ENCODE results near the gene TXLNA.

The TXLNA gene

DNA sequence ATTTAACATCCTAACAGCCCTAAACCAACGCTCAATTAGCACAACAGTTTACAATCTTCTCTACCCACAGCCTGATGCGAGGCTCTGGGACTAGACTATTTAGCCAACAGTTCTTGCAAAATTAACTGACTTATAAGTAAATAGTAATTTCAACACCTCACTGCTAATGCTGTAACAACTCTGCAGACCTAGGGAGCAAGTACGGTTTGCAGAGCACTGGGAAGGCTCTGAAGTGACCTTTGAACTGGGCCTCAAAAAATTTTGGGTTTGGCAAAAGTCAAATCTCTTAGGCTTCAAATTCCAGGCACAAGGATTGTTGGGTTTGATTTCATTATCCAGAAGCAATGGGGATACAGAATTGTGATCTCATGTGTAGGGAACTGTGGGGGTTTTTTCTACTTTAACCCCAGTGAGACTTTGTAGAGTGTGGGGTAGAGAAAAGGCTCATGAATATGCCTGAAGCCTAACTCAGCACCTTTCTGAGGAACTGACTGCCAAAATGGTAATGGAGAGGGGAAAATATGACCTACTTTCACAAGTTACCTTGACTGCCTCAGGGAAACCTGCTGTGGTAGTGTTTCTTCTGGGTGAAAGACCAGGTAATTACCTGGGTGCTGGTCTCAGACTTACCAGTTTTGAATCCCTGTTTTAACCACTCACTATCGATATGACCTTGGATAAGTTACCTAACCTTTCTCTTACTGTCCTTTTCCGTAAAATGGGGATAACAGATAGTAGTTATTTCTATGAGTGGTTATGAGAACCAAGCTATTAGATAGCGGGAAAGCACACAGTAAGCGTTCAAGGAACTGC, 889 bp upstream of the TXLNA start:
- H3K27me3 ChIP-seq (ENCODE audit: insufficient read depth, low read length), result no peaks in the 10 kb centered on the region

DNA sequence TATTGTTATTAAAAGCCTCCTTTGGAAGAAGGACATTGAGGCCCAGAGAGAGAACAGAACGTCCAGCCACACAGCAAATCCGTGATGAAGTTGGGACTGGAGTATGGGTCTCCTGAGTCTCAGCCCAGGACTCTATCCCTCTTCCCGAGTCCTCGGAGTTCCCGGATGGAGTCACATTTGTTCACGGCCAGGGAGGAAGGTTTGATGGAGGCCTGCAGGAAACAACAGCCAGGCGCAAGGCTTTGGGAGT, 357 bp upstream of the TXLNA start:
- no peaks in the 10 kb centered on the region for H4K20me1 ChIP-seq (ENCODE audit: insufficient read depth, low read length)
- no peaks in the 10 kb centered on the region for H3K9me3 ChIP-seq (ENCODE audit: low read length)
- H3K4me1 ChIP-seq (ENCODE audit: insufficient read depth, low read length, severe bottlenecking), result peaks cover 25% of the 10 kb centered on the region
- peak overlapping the region; percentile 87 for H3K9ac ChIP-seq (ENCODE audit: low read length)
- peaks cover 22% of the 10 kb centered on the region for H3K79me2 ChIP-seq (ENCODE audit: insufficient read depth, low read length)
- H3K27ac ChIP-seq (ENCODE audit: low read depth, low read length, poor library complexity, severe bottlenecking), result peak overlapping the region; percentile 68
- no peaks in the 10 kb centered on the region for H3K9me2 ChIP-seq (ENCODE audit: low read depth, low read length)
- H3F3A ChIP-seq (ENCODE audit: insufficient read depth, low read length), result no peaks in the 10 kb centered on the region
- peak overlapping the region; percentile 73 for H3K4me2 ChIP-seq (ENCODE audit: low read length)
- no peaks in the 10 kb centered on the region for H3K27me3 ChIP-seq (ENCODE audit: insufficient read depth, low read length)
- TF ChIP-seq, protein P1, sequence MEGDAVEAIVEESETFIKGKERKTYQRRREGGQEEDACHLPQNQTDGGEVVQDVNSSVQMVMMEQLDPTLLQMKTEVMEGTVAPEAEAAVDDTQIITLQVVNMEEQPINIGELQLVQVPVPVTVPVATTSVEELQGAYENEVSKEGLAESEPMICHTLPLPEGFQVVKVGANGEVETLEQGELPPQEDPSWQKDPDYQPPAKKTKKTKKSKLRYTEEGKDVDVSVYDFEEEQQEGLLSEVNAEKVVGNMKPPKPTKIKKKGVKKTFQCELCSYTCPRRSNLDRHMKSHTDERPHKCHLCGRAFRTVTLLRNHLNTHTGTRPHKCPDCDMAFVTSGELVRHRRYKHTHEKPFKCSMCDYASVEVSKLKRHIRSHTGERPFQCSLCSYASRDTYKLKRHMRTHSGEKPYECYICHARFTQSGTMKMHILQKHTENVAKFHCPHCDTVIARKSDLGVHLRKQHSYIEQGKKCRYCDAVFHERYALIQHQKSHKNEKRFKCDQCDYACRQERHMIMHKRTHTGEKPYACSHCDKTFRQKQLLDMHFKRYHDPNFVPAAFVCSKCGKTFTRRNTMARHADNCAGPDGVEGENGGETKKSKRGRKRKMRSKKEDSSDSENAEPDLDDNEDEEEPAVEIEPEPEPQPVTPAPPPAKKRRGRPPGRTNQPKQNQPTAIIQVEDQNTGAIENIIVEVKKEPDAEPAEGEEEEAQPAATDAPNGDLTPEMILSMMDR (IDR thresholded peaks at IDR 0.05; ENCODE audit: low read length), result no peak
- no peak for TF ChIP-seq EZH2 (IDR thresholded peaks at IDR 0.05; ENCODE audit: borderline replicate concordance, low read length)
- peaks cover 40% of the 10 kb centered on the region for H3K36me3 ChIP-seq (ENCODE audit: insufficient read depth, low read length)
- peak overlapping the region; percentile 79 for H3K4me3 ChIP-seq (ENCODE audit: low read depth, low read length, poor library complexity, severe bottlenecking)
- H2AFZ ChIP-seq (ENCODE audit: low read length), result no peak overlapping the region

More for the DNA sequence above, 889 bp upstream of the TXLNA start:
- Histone ChIP-seq H2AFZ (ENCODE audit: low read length) (no peak overlapping the region), H3K27ac (ENCODE audit: low read depth, low read length, poor library complexity, severe bottlenecking) (peak overlapping the region; percentile 68), H3K4me3 (ENCODE audit: low read depth, low read length, poor library complexity, severe bottlenecking) (peak overlapping the region; percentile 79), H3K36me3 (ENCODE audit: insufficient read depth, low read length) (peaks cover 41% of the 10 kb centered on the region), H4K20me1 (ENCODE audit: insufficient read depth, low read length) (no peaks in the 10 kb centered on the region), H3K79me2 (ENCODE audit: insufficient read depth, low read length) (peaks cover 22% of the 10 kb centered on the region), H3F3A (ENCODE audit: insufficient read depth, low read length) (no peaks in the 10 kb centered on the region), H3K4me1 (ENCODE audit: insufficient read depth, low read length, severe bottlenecking) (peaks cover 25% of the 10 kb centered on the region), H3K4me2 (ENCODE audit: low read length) (peak overlapping the region; percentile 73), H3K9me3 (ENCODE audit: low read length) (no peaks in the 10 kb centered on the region), H3K9ac (ENCODE audit: low read length) (peak overlapping the region; percentile 87), H3K9me2 (ENCODE audit: low read depth, low read length) (no peaks in the 10 kb centered on the region)
- TF ChIP-seq EZH2 (IDR thresholded peaks at IDR 0.05; ENCODE audit: borderline replicate concordance, low read length), result no peak
- TF ChIP-seq, protein P1 (IDR thresholded peaks at IDR 0.05; ENCODE audit: low read length), result no peak

DNA sequence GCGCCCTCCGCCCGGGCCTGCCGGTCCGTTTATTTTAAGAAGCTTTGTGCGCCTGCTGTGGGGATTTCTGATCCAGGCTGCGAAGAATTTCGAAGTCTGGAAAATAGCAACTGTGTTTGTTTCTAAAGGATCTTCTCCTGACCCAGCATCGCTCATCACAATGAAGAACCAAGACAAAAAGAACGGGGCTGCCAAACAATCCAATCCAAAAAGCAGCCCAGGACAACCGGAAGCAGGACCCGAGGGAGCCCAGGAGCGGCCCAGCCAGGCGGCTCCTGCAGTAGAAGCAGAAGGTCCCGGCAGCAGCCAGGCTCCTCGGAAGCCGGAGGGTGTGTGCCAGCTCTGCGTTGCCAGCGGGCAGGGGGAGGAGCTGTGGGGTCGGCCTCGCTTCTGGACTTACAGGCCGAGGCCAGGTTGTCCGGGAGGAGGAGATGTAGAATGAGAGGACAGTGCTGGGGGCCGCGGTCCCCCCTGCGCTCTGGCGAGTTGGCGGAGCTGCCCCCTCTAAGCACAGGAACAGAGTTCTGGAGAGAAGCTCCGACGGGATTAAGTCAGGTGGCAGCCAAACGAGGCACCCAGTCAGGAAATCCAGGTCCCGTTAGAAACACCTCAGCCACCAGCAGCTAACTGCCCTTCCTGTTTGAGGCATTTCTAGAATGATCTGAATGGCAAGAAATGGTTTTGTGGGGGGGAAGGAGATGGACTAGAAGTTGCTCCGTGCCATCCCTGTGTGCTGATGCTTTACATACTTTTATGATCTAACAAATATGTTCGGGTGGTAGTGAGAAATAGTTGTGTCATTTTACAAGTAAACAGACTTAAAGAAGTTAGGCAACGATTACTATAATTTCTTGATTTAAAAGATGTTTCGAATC, 948 bp downstream of the TXLNA start:
- Histone ChIP-seq H3K9ac (ENCODE audit: low read length) (peak overlapping the region; percentile 87), H3K4me3 (ENCODE audit: low read depth, low read length, poor library complexity, severe bottlenecking) (peak overlapping the region; percentile 79), H4K20me1 (ENCODE audit: insufficient read depth, low read length) (no peaks in the 10 kb centered on the region), H3K4me1 (ENCODE audit: insufficient read depth, low read length, severe bottlenecking) (peaks cover 25% of the 10 kb centered on the region), H3K27me3 (ENCODE audit: insufficient read depth, low read length) (no peaks in the 10 kb centered on the region), H3K9me3 (ENCODE audit: low read length) (no peaks in the 10 kb centered on the region), H3F3A (ENCODE audit: insufficient read depth, low read length) (no peaks in the 10 kb centered on the region), H3K36me3 (ENCODE audit: insufficient read depth, low read length) (peaks cover 42% of the 10 kb centered on the region), H3K9me2 (ENCODE audit: low read depth, low read length) (no peaks in the 10 kb centered on the region), H3K4me2 (ENCODE audit: low read length) (peak overlapping the region; percentile 73), H3K27ac (ENCODE audit: low read depth, low read length, poor library complexity, severe bottlenecking) (peak overlapping the region; percentile 68), H3K79me2 (ENCODE audit: insufficient read depth, low read length) (peaks cover 22% of the 10 kb centered on the region), H2AFZ (ENCODE audit: low read length) (no peak overlapping the region)
- TF ChIP-seq EZH2 (IDR thresholded peaks at IDR 0.05; ENCODE audit: borderline replicate concordance, low read length), result no peak
- TF ChIP-seq, protein P1 (IDR thresholded peaks at IDR 0.05; ENCODE audit: low read length), result no peak

Measured in OCI-LY1 (cell line).